Measurements from ENCODE around the gene SPSB4.

SPSB4 gene

DNA sequence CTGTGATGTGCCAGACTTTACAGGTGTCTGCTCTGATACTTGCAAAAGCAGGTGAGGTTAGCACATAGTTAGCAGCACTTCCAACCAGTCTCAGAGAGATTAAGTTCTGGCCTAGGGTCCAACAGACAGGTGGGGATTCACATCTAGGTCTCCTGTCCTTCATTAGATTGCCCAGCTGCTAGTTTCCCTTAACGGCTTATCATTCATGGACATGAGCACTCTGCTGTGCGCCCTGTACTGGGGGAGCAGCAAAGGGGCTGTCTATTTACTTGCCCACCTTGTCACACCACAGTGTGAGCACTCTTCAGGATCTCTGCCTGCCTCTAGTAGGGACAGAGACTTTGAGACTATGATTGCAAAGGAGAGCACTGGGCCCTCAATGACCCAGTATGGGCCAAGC is 8.7 kb downstream of the SPSB4 start:
- no peak for DNase-seq (ENCODE audit: low read depth, low spot score)
- TF ChIP-seq, protein P1, sequence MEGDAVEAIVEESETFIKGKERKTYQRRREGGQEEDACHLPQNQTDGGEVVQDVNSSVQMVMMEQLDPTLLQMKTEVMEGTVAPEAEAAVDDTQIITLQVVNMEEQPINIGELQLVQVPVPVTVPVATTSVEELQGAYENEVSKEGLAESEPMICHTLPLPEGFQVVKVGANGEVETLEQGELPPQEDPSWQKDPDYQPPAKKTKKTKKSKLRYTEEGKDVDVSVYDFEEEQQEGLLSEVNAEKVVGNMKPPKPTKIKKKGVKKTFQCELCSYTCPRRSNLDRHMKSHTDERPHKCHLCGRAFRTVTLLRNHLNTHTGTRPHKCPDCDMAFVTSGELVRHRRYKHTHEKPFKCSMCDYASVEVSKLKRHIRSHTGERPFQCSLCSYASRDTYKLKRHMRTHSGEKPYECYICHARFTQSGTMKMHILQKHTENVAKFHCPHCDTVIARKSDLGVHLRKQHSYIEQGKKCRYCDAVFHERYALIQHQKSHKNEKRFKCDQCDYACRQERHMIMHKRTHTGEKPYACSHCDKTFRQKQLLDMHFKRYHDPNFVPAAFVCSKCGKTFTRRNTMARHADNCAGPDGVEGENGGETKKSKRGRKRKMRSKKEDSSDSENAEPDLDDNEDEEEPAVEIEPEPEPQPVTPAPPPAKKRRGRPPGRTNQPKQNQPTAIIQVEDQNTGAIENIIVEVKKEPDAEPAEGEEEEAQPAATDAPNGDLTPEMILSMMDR (IDR thresholded peaks at IDR 0.05; ENCODE audit: low read depth, low read length): no peak
- no peak overlapping the region for H3K4me3 ChIP-seq (ENCODE audit: low read depth, low read length)
- in situ Hi-C loops (cut with HindIII; ENCODE audit: low sequenced_read_pairs): no loop called here

- TF ChIP-seq, protein P1 (IDR thresholded peaks at IDR 0.05; ENCODE audit: low read depth, low read length): no peak
- in situ Hi-C loops (cut with HindIII; ENCODE audit: low sequenced_read_pairs): no loop called here
- DNase-seq (ENCODE audit: low read depth, low spot score): no peak
- H3K4me3 ChIP-seq (ENCODE audit: low read depth, low read length): no peak overlapping the region
These were observed 9.2 kb downstream of the SPSB4 start for GRCh38 chr3:141060327-141060726.

DNA sequence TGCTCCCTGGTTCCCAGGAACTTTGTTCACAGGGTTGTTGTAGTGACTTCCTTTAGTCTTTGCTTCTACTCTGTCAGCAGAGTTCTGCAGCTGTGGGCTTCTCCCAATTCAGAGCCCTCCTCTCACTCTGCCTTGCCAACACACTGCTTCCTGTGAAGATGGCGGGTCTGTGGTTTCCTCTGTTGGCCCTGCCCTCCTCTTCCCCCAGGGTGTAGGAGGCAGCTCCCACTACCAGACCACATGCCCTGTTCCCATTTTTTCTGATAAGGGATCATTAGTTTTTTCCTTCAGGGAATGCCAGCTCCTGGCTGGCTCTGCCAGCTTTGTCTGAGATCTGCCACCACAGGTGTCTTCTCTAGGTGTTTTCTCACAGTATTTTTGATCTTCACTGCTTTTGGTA is 12.7 kb downstream of the SPSB4 start:
- no peak for DNase-seq (ENCODE audit: low read depth, low spot score)
- TF ChIP-seq, protein P1 (IDR thresholded peaks at IDR 0.05; ENCODE audit: low read depth, low read length): no peak
- in situ Hi-C loops (cut with HindIII; ENCODE audit: low sequenced_read_pairs): no loop called here
- no peak overlapping the region for H3K4me3 ChIP-seq (ENCODE audit: low read depth, low read length)

DNA sequence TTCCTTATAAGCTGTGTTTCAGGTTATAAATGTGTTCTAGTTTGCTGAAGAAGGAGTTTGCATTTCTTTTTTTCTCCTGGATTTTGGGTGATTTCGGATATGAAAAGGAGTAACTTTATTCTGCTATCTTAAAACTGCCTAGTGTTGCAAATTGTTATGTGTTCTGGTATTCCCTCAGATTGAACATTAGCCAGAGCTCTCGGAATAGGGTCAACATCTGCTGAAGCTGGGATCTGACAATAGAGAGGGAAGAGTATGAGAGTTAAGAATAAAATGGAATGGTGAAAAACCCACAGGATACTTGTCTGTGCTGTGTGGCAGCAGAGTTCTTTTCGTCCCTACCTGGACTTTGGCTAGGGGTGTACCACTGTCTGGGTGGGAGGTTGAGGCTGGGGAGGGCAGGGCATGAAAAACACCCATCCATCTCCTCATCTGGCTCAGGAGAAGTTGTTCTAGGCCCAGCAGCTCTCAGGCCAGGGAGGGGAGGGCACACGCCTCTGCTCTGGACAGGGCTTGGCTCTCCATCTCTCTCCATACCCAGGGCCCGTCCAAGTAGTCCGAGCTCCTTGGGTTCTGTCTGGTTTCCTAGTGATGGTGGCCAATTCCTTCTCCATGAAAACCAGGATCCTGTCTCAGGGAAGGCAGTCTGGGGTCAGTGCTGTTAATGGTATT is 13.2 kb downstream of the SPSB4 start:
- TF ChIP-seq, protein P1 (IDR thresholded peaks at IDR 0.05; ENCODE audit: low read depth, low read length): no peak
- no peak overlapping the region for H3K4me3 ChIP-seq (ENCODE audit: low read depth, low read length)
- in situ Hi-C loops (cut with HindIII; ENCODE audit: low sequenced_read_pairs): no loop called here
- no peak for DNase-seq (ENCODE audit: low read depth, low spot score)

DNA sequence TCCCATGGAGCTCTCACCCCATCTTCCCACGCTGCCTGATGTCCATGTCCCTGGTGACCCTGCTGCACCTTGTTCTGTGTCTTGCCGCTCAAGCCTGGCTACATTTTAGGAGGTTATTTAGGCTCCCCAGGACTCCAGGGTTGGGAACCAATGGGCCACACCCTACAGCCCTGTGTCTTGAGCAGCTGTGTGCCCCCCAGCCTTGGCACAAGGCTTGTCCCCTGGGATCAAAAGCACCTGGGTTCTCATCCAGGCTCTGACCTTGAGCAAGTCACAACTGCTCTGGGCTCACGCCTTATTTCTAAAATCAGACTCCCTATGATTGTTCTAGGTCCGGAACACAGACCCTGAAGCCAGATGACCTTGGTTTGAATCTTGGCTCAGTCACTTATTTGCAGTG is 14.1 kb downstream of the SPSB4 start:
- H3K4me3 ChIP-seq (ENCODE audit: low read depth, low read length): no peak overlapping the region
- no peak for DNase-seq (ENCODE audit: low read depth, low spot score)
- TF ChIP-seq, protein P1 (IDR thresholded peaks at IDR 0.05; ENCODE audit: low read depth, low read length): no peak
- in situ Hi-C loops (cut with HindIII; ENCODE audit: low sequenced_read_pairs): no loop called here

- no peak for DNase-seq (ENCODE audit: low read depth, low spot score)
- no peak overlapping the region for H3K4me3 ChIP-seq (ENCODE audit: low read depth, low read length)
- TF ChIP-seq, protein P1 (IDR thresholded peaks at IDR 0.05; ENCODE audit: low read depth, low read length): no peak
- in situ Hi-C loops (cut with HindIII; ENCODE audit: low sequenced_read_pairs): no loop called here
These were observed 15.0 kb downstream of the SPSB4 start for GRCh38 chr3:141065841-141066805.

Measured in astrocyte of the spinal cord (primary cell).